Activated naive CD4-positive, alpha-beta T cell treated with anti-CD3 and anti-CD28 coated beads, Interleukin-2, amount 50 U/mL, for 72 hours (primary cell): ENCODE measurements around the gene MCC. TPM values are rescaled to one million over a fixed set of nuclear protein-coding genes. Genes with fewer than 3 reads are reported as not detected.

Source experiments
- ATAC-seq, 2 donors: fragments of 150-1000 bp; cut with Tn5 transposase; 2 replicates each; pipeline ENCODE4 v1.10.0; 2021; ENCODE audit warnings: mild to moderate bottlenecking in 2 of 2, moderate library complexity in 2 of 2
- DNase-seq, 2 donors: peaks; one replicate each; pipeline ENCODE4 v3.0.0; 2021 to 2022; ENCODE audit warnings: low spot score in 2 of 2
- H3K27ac Mint-ChIP-seq, 2 donors: one replicate each; pipeline ENCODE4 v1.8.0; 2022; ENCODE audit warnings: mild to moderate bottlenecking in 2 of 2, mixed read lengths in 2 of 2
- H3K36me3 Mint-ChIP-seq, 2 donors: one replicate each; pipeline ENCODE4 v1.8.0; 2022; ENCODE audit warnings: mixed read lengths in 2 of 2
- H3K9me3 Mint-ChIP-seq, 2 donors: one replicate each; pipeline ENCODE4 v1.8.0; 2022; ENCODE audit warnings: mixed read lengths in 2 of 2
- total RNA-seq, 2 donors: library from RNA; stranded (reverse); gene quantifications; one replicate each; pipeline ENCODE4 v1.2.3, GENCODE V29; 2022

MCC gene
- total RNA-seq, 2 donors from 2014 or later = 0.89 to 3.3 TPM

GRCh38 chr5:113390224-113390623 is 98.0 kb downstream of the MCC start:
- DNase-seq (no peak), ATAC-seq (no peak)
- H3K27ac Mint-ChIP-seq = no peak overlapping the region
- no peaks in the 10 kb centered on the region for H3K36me3 Mint-ChIP-seq
- no peaks in the 10 kb centered on the region for H3K9me3 Mint-ChIP-seq

GRCh38 chr5:113389116-113389515 is 99.1 kb downstream of the MCC start:
- no peak overlapping the region for H3K27ac Mint-ChIP-seq
- ATAC-seq (no peak), DNase-seq (no peak)
- H3K9me3 Mint-ChIP-seq = no peaks in the 10 kb centered on the region
- no peaks in the 10 kb centered on the region for H3K36me3 Mint-ChIP-seq

GRCh38 chr5:113387844-113388243 is 100.4 kb downstream of the MCC start:
- no peak for DNase-seq

DNA sequence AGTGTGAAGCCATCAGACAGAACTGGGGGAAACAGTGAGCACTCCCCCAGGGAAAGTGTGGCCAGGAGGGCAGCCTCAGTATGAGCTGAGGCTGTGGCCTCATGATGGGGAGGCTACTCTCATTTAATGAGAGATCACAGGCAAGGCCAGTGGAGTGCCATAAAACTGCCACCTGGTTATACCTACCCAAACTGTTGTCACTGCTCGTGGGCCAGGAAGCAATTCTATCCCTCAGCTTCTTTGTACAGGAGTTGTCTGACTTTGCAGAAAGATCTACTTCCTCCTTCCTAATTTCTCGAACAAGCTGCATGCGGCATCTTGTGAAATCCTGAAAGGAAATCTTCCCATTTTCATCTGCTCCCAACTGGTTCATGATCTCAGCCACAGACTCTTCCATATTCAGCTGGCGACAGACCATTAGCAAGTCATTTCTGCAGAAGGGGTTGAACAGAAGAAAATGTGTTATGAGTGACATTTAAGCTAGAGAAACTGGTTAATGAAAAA is 103.4 kb downstream of the MCC start:
- H3K36me3 Mint-ChIP-seq = no peaks in the 10 kb centered on the region
- no peaks in the 10 kb centered on the region for H3K9me3 Mint-ChIP-seq
- DNase-seq (no peak), ATAC-seq (no peak)
- H3K27ac Mint-ChIP-seq = no peak overlapping the region

More at GRCh38 chr5:113387844-113388243, 100.4 kb downstream of the MCC start:
- no peak for ATAC-seq
- Mint-ChIP-seq H3K27ac (no peak overlapping the region), H3K9me3 (no peaks in the 10 kb centered on the region), H3K36me3 (no peaks in the 10 kb centered on the region)

GRCh38 chr5:113382731-113383130 is 105.5 kb downstream of the MCC start:
- no peak for ATAC-seq
- DNase-seq = no peak
- Mint-ChIP-seq H3K27ac (no peak overlapping the region), H3K36me3 (no peaks in the 10 kb centered on the region), H3K9me3 (no peaks in the 10 kb centered on the region)

DNA sequence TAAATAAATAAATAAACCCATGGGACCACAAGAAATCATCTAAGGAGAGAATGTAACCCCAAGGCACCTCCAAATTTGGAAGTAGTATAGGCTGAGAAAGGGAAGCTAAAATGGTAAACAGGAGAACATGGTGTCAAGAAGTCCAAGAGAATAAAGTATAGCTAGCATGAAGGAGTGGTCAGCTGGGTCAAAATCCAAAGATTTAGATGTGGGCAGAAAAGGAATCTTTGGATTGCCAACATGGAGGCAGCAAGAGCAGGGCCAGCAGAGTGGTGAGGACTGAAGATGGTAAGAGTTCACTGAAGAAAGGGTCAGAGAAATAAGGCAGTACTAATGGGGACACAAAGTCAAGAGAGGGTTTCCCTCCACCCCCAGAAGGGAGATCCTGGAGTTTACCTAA is 106.5 kb downstream of the MCC start:
- Mint-ChIP-seq H3K27ac (no peak overlapping the region), H3K36me3 (no peaks in the 10 kb centered on the region), H3K9me3 (no peaks in the 10 kb centered on the region)
- ATAC-seq = no peak
- DNase-seq = no peak

DNA sequence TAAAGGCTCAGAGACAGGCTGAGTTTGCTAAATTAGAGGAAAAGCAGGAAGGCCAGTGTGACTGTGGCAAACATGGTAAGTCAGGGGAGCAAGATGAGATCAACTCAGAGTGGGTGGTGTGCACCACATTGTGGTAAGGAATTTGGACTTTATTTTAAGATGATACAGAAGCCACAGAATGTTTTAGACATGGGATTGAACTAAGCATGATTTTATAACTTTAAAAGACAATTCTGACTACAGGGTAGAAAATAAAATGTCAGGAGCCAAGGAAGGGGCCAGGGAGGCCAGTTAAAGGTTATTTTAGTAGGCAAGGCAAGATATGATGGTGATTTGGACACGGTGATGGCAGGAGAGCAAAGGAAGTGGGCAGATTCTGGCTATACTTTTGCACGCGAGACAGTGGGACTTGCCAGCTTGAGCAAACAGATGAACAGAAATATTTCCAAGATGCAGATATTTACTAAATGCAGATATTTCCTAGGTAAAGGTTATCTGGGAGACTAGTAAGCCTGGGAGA is 107.4 kb downstream of the MCC start:
- no peak for DNase-seq

DNA sequence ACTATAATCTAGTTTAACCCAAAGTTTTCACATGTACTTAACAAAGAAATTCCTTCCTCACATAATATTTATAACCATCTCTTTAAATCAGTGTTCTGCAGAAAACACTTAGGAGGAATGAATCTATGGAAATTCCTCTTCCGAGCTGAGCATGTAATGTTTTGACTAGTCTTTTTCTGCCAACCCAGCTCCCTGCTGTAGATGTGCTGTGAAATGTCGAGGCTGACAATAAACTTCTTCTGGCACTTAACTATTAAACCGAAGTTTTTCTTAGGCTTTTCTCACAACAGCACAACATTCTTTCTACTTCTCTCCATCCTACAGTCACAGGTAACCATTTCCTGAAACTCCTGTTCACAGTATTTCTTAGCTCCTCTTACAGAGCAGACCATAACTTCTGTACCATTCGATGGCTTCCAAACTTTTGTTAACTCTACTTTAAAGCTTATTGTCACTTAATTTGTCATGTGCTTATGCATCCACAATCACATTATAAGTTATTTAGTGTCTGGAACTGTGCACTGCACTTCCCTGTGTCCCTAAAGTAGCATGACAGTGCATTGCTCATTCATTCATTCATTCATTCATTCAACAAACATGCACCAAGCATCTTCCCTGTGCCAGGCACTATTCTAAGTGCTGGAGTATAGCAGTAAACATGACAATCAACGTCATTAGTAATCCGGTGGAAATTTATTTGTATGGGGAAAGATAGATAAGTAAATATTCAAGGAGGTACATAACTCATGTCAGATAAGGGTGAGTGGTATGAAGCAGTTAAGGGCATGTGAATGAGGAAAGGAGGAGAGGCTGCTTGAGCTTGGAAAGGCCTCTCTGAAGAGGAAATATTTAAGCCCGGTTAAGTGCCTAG is 108.1 kb downstream of the MCC start:
- ATAC-seq (no peak), DNase-seq (no peak)
- Mint-ChIP-seq H3K9me3 (peaks cover 0 to 1% of the 10 kb centered on the region in 2 donors), H3K36me3 (no peaks in the 10 kb centered on the region), H3K27ac (no peak overlapping the region)

More for the DNA sequence above, 107.4 kb downstream of the MCC start:
- ATAC-seq = no peak
- Mint-ChIP-seq H3K9me3 (no peaks in the 10 kb centered on the region), H3K36me3 (no peaks in the 10 kb centered on the region), H3K27ac (no peak overlapping the region)

GRCh38 chr5:113378959-113379541 is 109.2 kb downstream of the MCC start:
- Mint-ChIP-seq H3K36me3 (no peaks in the 10 kb centered on the region), H3K9me3 (peaks cover 0 to 3% of the 10 kb centered on the region in 2 donors), H3K27ac (no peak overlapping the region)
- ATAC-seq = peak; percentile 63 to 65
- DNase-seq = peak in 1 of 2 donors; percentile 61

DNA sequence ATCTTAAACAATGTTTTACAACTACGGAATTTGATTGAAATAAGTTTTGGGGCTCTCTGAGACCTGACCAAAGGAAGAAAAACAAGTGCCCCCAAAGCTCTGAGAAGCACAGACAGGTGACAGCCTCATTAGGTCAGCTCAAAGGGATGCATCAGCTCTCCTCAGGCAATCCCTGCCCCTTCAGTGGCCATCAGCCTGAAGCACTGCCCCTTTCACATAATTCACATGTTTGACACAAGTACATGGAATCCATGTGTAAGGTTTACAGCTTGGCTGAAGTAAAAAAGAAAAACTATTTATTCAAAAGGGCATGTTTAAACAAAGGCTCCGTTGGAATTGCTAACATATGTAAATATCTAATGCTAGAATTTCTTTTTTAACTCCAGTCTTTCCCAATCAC is 109.7 kb downstream of the MCC start:
- Mint-ChIP-seq H3K36me3 (no peaks in the 10 kb centered on the region), H3K9me3 (peaks cover 0 to 3% of the 10 kb centered on the region in 2 donors), H3K27ac (no peak overlapping the region)
- ATAC-seq = no peak
- no peak for DNase-seq

- ATAC-seq (no peak), DNase-seq (no peak)
- no peaks in the 10 kb centered on the region for H3K36me3 Mint-ChIP-seq
- H3K27ac Mint-ChIP-seq = no peak overlapping the region
- H3K9me3 Mint-ChIP-seq = peaks cover 0 to 3% of the 10 kb centered on the region in 2 donors
Observed at GRCh38 chr5:113378081-113378480, 110.2 kb downstream of the MCC start.

- ATAC-seq (no peak), DNase-seq (no peak)
- Mint-ChIP-seq H3K27ac (no peak overlapping the region), H3K36me3 (no peaks in the 10 kb centered on the region), H3K9me3 (peaks cover 0 to 3% of the 10 kb centered on the region in 2 donors)
Observed at GRCh38 chr5:113376640-113377039, 111.6 kb downstream of the MCC start.

- Mint-ChIP-seq H3K9me3 (peaks cover 0 to 3% of the 10 kb centered on the region in 2 donors), H3K27ac (no peak overlapping the region), H3K36me3 (no peaks in the 10 kb centered on the region)
- no peak for ATAC-seq
- no peak for DNase-seq
Observed at GRCh38 chr5:113375480-113376060, 112.7 kb downstream of the MCC start.

GRCh38 chr5:113373426-113373825 is 114.8 kb downstream of the MCC start:
- no peak overlapping the region for H3K27ac Mint-ChIP-seq
- DNase-seq (no peak), ATAC-seq (no peak)
- peaks cover 0 to 3% of the 10 kb centered on the region in 2 donors for H3K9me3 Mint-ChIP-seq
- no peaks in the 10 kb centered on the region for H3K36me3 Mint-ChIP-seq

DNA sequence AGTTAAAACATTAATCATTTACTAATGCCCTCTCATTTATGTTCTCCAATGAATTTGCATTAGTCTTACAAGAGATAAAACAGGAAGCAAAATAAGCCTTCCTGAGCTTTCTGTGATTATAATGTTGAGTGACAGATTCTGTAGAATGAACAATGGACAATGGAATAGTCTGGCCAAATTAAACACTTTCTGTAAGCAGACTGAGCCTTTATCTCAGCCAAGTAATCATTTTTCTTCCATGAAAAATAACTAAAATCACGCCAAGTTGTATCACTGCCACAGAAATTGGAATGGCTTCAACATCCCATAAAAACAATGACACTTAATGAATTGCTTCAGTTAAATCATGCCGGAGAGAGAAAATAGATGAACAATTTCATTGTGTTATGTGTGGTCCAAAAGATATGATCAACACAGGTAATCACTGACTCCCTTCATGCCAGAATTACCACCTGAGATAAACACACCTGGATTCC is 116.5 kb downstream of the MCC start:
- peaks cover 0 to 3% of the 10 kb centered on the region in 2 donors for H3K9me3 Mint-ChIP-seq
- no peak overlapping the region for H3K27ac Mint-ChIP-seq
- ATAC-seq (no peak), DNase-seq (no peak)
- H3K36me3 Mint-ChIP-seq = no peaks in the 10 kb centered on the region

- peaks cover 12 to 13% of the 10 kb centered on the region in 2 donors for H3K9me3 Mint-ChIP-seq
- peaks cover 4 to 13% of the 10 kb centered on the region in 2 donors for H3K36me3 Mint-ChIP-seq
- ATAC-seq = no peak
Observed at GRCh38 chr5:113367586-113367985, 120.7 kb downstream of the MCC start.

GRCh38 chr5:113364466-113364865 is 123.8 kb downstream of the MCC start:
- H3K27ac Mint-ChIP-seq = no peak overlapping the region
- DNase-seq (no peak), ATAC-seq (no peak)
- peaks cover 12 to 13% of the 10 kb centered on the region in 2 donors for H3K9me3 Mint-ChIP-seq
- peaks cover 4 to 13% of the 10 kb centered on the region in 2 donors for H3K36me3 Mint-ChIP-seq

More at GRCh38 chr5:113367586-113367985, 120.7 kb downstream of the MCC start:
- DNase-seq = no peak
- H3K27ac Mint-ChIP-seq = no peak overlapping the region
